T1000 (cell line): ENCODE data around the gene NTN5.
"Not testable (repeated sequence)": the region's sequence is repeated elsewhere in the genome, so short reads cannot be mapped to it uniquely, and the experiment has no call there.

Experiments
- DNase-seq: peaks from one replicate; lab custom pipeline; 2025; ENCODE audit warnings: mixed read lengths; lab: John Stamatoyannopoulos, UW

NTN5 gene

DNA sequence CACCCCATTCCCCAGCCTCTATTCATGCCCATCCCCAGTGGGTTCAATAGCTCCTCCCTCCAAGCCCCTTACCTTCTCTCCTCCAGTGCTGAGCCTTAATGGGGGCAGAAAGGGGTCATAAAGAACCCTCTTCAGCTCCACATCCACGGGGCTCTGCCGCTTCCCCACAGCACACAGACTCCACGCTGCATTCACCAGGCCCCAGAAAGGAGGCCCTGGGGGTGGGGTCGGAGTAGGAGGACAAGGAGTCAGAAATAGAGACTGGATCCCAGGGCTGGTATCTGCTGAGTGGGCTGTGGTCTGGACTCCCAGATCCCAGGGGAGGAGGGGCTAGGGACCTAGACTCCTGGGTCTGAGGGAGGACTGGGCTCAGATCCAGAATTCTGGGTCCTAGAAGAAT is 28.5 kb downstream of the NTN5 start:
- no peak for DNase-seq

DNA sequence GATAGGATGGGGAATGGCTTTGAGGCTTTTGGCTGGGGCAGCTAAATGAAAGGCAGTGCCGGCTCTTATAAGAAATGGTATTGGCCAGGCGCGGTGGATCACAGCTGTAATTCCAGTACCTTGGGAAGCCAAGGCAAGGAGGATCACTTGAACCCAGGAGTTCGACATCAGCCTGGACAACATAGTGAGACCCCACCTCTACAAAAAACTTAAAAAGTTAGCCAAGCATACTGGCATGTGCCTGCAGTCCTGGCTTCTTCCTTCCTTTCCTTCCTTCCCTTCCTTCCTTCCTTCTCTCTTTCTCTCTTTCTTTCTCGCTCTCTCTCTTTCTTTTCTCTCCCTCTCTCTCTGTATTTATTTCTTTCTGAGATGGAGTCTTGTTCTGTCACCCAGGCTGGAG is 30.0 kb downstream of the NTN5 start:
- no peak for DNase-seq

DNA sequence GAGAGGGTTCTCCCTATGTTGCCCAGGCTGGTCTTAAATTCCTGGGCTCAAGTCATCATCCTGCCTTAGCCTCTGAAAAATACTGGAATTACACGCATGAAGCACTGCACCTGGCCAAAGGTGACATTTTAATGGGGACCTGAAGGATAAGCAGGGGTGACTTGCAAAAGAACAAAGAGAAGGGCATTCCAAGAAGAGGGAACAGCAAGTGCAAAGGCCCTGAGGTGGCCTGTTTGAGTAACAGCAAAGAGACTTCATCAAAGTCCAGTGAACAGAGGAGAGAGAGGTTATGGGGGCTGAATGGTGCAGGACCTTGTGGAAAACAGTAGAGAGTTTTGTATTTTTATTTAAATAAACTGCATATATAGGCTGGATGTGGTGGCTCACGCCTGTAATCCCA is 31.0 kb downstream of the NTN5 start:
- DNase-seq: no peak

DNA sequence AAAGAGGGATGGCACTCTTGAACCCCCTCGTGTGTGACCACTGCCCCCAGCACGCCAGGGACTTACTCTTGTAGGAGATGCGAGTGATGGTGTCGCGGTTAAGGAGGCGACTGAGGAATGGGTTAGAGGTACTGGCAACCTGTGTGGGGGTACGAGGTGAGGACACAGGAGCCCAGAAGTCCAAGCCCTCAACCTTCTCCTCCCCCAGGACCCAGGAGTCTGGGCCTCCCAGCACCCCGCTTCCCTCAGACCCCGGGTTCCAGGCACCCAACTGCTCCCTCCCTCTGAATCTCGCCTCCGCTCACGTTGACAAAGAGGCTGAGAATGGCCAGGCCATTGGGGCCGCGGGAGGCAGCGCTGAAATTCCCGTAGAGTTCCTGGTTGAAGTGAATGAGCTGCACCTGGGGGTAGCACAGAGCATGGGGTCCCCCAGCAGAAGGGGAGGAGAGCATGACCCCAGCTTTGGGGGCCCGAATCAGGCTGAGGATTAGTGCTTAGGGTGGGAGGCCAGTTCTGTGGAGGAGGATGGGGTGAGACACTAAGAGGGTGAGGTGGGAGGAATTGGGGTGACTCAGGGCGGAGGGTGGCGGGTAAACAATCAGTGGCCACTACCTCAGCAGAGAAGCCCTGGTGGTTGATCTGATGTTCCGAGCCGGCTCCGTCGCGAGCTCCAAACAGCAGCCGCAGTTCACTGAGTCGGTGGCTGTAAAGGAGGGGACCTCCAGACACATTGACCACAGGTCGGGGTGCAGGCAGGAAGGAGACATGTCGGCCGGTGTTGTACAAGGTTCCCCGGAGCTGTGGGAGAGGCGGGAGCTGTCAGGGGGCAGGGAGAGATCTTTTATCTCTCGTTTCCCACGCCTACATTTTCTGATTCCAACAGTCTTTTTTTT is 33.1 kb downstream of the NTN5 start:
- no peak for DNase-seq

GRCh38 chr19:48638831-48639381 is 33.9 kb downstream of the NTN5 start:
- DNase-seq: no peak

DNA sequence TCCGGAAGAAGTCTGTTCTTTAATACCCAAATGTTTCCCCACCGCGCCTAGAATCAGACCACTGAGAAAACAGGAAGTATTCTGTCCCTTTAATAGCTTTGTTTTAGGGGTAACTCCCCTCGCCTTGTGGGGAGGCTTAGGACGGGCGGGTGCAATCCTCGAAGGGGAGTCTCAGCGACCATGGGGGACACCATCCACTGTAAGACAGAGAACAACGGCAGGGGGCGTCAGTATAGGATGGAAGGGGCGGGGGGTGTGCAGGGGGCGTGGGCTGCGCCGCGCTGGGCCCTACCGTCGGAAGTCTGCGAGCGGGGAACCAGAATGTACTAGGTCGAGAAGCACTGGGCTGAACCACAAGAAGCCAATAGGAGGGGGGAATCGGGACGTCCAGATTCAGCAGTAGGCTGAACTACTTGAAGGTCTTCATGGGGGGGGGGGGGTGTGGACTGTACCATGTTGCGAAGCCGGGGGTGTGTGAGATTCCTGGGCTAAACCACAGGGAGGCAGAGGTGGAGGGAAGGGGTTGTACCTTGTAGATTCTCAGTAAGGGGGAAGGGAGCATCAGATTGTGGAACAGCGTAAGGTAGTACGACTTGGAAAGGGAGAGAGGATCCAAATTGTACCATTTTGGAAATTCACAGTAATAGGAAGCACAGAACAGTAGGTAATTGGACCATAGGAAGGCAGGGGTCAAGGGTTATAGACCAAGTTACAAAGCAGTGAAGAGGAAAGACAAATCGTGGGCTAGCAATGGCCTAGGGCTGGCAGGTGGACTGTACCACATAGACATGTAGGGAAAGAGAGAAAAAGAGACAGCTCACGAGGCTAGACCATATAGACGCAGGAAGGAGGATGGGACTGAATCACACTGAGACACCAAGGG is 34.6 kb downstream of the NTN5 start:
- peak; percentile 58 for DNase-seq

- DNase-seq: peak; percentile 96
These were observed 35.3 kb downstream of the NTN5 start for GRCh38 chr19:48637449-48637947.

GRCh38 chr19:48636859-48637448 is 35.9 kb downstream of the NTN5 start, which contains the start of gene DBP:
DBP (minus strand) TSS chr19:48637379; CDS start chr19:48636994, 385 bp downstream.
- DNase-seq: no peak

DNA sequence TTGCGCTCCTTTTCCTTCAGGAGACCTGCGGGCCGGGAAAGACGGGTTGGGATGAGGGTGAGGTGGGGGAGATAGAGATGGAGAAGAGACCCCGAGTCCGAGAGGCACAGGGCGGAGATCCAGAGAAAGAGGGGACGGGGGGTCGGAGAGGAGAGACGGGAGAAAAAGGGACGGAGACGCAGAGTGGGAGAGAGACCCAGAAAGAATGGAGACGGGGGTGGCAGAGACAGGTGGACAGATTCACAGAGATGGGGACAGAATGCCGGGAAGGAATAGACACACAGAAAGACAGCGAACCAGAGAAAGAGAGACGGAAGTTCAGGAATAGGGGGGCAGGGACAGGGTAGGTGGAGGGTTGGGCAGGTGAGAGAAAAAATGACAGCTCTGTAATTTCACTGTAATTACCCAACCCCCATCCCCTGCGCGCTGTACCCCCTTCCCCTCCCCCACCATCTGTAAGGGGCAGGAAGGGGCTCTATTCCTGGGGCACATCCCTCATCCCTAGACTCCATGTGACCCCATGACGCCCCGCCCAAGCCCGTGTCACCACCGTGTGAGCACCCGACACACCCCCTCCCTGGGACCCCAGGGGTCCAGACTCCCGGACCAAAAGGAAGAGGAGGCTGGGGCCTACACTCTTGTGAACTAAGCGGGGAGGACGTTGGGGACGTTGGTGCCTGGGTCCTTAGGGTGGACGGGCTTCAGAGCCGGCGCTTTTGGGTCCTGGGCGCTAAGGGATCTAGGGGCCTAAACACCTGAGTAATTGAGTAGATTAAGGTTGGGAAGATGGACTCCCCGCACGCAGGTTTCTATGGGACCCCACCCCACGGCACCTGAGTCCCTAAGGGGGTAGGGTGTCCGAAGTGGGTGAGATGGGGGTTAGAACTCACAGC is 36.6 kb downstream of the NTN5 start:
- no peak for DNase-seq

DNA sequence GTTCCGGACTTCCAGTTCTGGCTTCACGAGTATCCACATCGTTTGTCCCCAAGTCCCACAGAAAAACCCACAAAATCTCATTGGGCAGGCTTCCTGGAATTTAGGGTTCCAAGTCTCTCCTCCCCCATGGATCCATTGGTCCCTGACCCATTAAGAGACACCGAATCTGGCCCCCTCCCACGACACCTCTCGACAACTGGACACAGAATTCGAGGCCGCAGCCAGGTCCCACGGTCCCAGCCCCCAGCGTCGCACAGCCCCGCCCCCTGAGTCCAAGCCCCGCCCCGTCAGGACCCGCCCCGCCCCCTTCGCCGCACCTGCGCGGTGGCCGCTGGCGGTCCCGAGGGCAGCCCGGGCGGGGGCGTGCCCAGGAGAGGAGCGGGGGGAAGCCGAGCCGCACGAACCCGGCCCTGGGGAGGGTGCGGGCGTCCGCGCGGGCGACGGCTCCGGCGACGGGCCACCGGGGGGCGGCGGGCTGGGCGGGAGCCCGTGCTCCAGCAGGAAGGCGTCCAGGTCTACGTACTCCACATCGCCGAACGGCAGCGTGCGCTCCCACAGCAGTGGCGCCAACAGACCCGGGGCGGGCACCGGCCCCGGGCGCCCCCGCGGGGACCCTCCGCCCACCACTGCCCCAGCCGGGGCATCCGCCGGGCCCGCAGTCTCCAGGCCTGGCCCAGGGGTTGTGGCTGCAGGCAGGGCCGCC is 37.4 kb downstream of the NTN5 start:
- DNase-seq: peak; percentile 15

DNA sequence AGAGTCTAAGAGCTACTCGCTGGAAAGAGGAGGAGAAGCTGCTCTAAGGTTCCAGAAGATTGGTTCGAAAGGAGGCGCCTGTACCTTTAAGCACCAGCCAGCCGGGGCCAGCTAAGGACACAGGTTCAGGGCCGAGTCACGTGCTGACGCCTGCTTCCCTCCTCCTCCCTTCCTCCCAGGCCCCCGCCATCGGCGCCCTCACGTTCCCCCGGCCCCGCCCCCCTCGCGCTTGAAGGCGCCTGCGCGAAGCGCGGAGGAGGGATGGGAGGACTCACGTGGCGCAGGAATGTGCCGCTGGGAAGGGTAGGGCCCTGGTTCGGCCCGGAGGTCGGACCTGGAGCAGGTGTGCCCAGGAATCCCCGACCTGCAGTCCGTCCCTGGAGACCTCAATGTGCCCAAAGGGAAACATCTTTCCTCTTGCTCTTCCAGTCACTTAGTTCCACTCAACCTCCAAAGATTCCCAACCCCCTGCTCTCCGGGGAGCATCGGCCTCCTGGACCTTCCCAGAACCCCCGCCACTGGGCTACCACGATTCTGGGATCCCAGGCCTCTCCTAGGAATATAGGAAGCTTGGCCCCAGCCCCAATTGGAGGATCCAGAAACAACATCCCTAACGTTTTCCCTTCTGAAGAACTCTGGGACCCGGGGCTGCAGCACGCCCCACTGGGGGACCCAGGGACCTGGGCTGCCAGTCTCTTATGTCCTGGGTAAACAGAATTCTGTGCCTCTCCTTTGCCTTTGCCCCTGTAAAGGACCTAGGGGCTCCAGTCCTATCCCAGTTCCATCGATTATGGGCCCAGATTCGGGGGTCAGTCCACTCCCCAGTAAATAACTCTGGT is 38.2 kb downstream of the NTN5 start:
- peak; percentile 75 for DNase-seq

DNA sequence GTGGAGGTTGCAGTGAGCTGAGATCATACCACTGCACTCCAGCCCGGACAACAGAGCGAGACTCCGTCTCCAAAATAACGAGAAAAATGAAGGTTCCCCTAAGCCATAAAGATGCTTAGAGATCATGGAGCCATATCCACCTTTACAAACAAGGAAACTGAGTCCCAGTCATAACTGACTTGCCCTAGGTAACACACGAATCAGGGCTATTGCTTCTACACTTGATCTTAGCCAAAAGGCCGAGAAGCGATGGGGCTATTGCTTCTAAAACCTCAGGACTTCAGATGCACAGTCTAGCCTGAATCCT is 38.8 kb downstream of the NTN5 start:
- no peak for DNase-seq

GRCh38 chr19:48633148-48634035 is 39.4 kb downstream of the NTN5 start:
- DNase-seq: no peak

GRCh38 chr19:48632692-48633147 is 40.1 kb downstream of the NTN5 start:
- no peak for DNase-seq

DNA sequence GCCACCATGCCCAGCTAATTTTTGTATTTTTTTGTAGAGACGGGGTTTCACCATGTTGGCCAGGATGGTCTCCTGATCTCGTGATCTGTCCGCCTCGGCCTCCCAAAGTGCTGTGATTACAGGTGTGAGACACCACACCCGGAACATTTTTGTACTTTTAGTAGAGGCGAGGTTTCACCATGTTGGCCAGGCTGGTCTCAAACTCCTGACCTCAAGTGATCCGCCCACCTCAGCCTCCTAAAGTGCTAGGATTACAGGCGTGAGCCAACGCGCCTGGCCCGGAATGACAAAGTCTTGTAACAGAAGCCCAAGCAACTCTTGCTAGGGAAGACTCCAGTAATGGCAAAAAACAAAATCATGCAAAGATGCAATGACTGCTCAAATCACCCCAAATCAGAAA is 40.5 kb downstream of the NTN5 start:
- DNase-seq: not testable (repeated sequence)

DNA sequence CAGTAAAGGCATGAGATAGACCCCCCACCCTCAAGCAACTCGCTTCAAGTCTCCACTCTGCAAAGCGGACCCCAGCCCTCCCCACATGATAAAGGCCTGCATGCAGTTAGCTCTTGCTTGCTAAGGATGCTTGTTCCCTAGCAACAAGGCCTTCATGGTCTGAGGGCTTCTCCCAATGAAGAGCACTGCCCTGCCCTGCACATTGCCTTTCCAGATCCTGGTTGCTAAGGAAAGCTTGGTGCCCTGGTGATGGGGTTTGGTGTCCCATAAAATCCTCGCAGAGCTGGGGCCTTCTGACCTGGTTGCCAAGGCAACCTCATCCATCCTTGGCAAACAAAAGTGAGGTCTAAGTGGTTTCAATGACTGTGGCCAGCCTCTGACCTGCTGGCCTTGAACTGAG is 41.6 kb downstream of the NTN5 start:
- no peak for DNase-seq

DNA sequence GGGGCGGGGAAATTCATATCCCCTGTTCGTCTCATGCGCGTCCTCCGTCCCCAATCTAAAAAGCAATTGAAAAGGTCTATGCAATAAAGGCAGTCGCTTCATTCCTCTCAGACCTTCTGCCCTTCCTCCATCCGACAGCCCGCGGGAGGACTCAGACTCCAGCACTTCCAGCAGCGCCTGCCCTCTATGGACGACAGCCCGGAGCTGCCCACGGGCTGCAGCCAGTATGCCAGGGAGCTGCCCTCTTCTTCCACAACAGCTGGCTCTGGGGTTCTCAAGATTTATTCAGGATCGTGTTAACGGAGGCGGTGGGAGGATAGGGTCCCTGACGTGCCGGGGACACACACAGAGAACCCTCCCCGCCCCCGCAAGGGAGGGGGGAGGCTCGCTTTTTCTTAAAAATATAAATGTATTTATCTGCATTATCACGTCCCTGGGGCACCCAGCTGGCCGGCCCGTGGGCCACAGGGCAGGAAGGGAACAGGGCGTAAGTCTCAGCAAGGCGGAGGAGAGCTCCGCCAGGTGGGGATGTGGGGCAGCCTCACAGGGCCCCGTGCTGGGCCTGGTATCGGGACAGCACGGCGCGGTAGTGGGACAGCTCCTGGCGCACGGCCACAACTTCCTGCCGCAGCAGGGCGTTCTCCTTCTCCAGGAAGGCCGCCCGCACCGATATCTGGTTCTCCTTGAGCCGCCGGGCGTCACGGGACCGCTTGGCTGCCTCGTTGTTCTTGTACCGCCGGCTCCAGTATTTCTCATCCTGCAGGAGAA is 42.3 kb downstream of the NTN5 start:
- no peak for DNase-seq
